WTC11 (cell line): ENCODE results near the gene IFT20. TPM values are rescaled to one million over a fixed set of nuclear protein-coding genes. Genes with fewer than 3 reads are reported as not detected.
A peak's percentile ranks its signal among the peaks of the same experiment; 100 is the strongest.

ENCODE experiments used
- ARID4B ChIP-seq: sonication (generic); formaldehyde crosslinking; IDR thresholded peaks from 2 replicates; pipeline ENCODE4 v1.8.0; 2023; ENCODE audit warnings: missing genetic modification reagents, mild to moderate bottlenecking, borderline replicate concordance
- ATF1 ChIP-seq: sonication (generic); formaldehyde crosslinking; IDR thresholded peaks from 2 replicates; pipeline ENCODE4 v1.8.1; 2023; ENCODE audit warnings: mild to moderate bottlenecking, moderate library complexity, missing genetic modification reagents
- ATF6 ChIP-seq: sonication (generic); formaldehyde crosslinking; IDR thresholded peaks from 2 replicates; pipeline ENCODE4 v1.8.1; 2023; ENCODE audit warnings: mild to moderate bottlenecking, missing genetic modification reagents
- CDX4 ChIP-seq: fragments of 250-450 bp; sonication (Bioruptor Pico); IDR thresholded peaks from 2 replicates; pipeline ENCODE4 v1.9.0; 2021; ENCODE audit warnings: moderate library complexity, mild to moderate bottlenecking, inconsistent platforms, borderline replicate concordance
- CREB1 ChIP-seq: sonication (generic); formaldehyde crosslinking; IDR thresholded peaks from 2 replicates; pipeline ENCODE4 v1.8.0; 2023; ENCODE audit warnings: mild to moderate bottlenecking, missing genetic modification reagents
- CREM ChIP-seq: sonication (generic); formaldehyde crosslinking; IDR thresholded peaks from 2 replicates; pipeline ENCODE4 v1.8.1; 2022; ENCODE audit warnings: mild to moderate bottlenecking, missing genetic modification reagents, moderate library complexity
- ESRRA ChIP-seq: sonication (generic); formaldehyde crosslinking; IDR thresholded peaks from 2 replicates; pipeline ENCODE4 v1.8.1; 2022; ENCODE audit warnings: mild to moderate bottlenecking, missing genetic modification reagents, borderline replicate concordance
- GABPB1 ChIP-seq: sonication (generic); formaldehyde crosslinking; IDR thresholded peaks from 2 replicates; pipeline ENCODE4 v1.8.1; 2023; ENCODE audit warnings: mild to moderate bottlenecking, missing genetic modification reagents
- GTF2I ChIP-seq: fragments of 250-450 bp; sonication (Bioruptor Pico); conservative IDR thresholded peaks from 2 replicates; pipeline ENCODE4 v1.4.0; 2021; ENCODE audit warnings: mild to moderate bottlenecking
- MAX ChIP-seq: sonication (generic); formaldehyde crosslinking; IDR thresholded peaks from 2 replicates; pipeline ENCODE4 v1.8.0; 2022; ENCODE audit warnings: mild to moderate bottlenecking, missing genetic modification reagents
- MYBL2 ChIP-seq: sonication (generic); formaldehyde crosslinking; IDR thresholded peaks from 2 replicates; pipeline ENCODE4 v1.8.1; 2023; ENCODE audit warnings: mild to moderate bottlenecking, moderate library complexity, missing genetic modification reagents
- NR2C2 ChIP-seq: sonication (generic); formaldehyde crosslinking; IDR thresholded peaks from 2 replicates; pipeline ENCODE4 v1.8.0; 2022; ENCODE audit warnings: mild to moderate bottlenecking, missing genetic modification reagents
- NR3C1 ChIP-seq: sonication (generic); formaldehyde crosslinking; conservative IDR thresholded peaks from 2 replicates; pipeline ENCODE4 v1.8.1; 2023; ENCODE audit warnings: low read depth, mild to moderate bottlenecking, missing genetic modification reagents
- OVOL2 ChIP-seq: fragments of 250-450 bp; sonication (Bioruptor Pico); IDR thresholded peaks from 2 replicates; pipeline ENCODE4 v1.9.0; 2021; ENCODE audit warnings: mild to moderate bottlenecking, borderline replicate concordance
- PREB ChIP-seq: sonication (generic); formaldehyde crosslinking; IDR thresholded peaks from 2 replicates; pipeline ENCODE4 v1.8.1; 2022; ENCODE audit warnings: mild to moderate bottlenecking, missing genetic modification reagents, moderate library complexity, borderline replicate concordance
- ZNF219 ChIP-seq: sonication (generic); formaldehyde crosslinking; IDR thresholded peaks from 2 replicates; pipeline ENCODE4 v1.8.0; 2023; ENCODE audit warnings: missing genetic modification reagents, mild to moderate bottlenecking, borderline replicate concordance
- ZNF232 ChIP-seq: sonication (generic); formaldehyde crosslinking; IDR thresholded peaks from 2 replicates; pipeline ENCODE4 v1.8.0; 2022; ENCODE audit warnings: mild to moderate bottlenecking, missing genetic modification reagents
- ZNF317 ChIP-seq: sonication (generic); formaldehyde crosslinking; IDR thresholded peaks from 2 replicates; pipeline ENCODE4 v1.8.1; 2023; ENCODE audit warnings: low read depth, mild to moderate bottlenecking, moderate library complexity, missing genetic modification reagents, borderline replicate concordance
- ZNF416 ChIP-seq: fragments of 250-450 bp; sonication (Bioruptor Pico); IDR thresholded peaks from 2 replicates; pipeline ENCODE4 v1.9.0; 2021; ENCODE audit warnings: mild to moderate bottlenecking, inconsistent platforms
- ZNF423 ChIP-seq: fragments of 250-450 bp; sonication (Bioruptor Pico); IDR thresholded peaks from 2 replicates; pipeline ENCODE4 v2.1.2; 2022; ENCODE audit warnings: mild to moderate bottlenecking, moderate library complexity
- ZNF425 ChIP-seq: fragments of 250-450 bp; sonication (Bioruptor Pico); conservative IDR thresholded peaks from 2 replicates; pipeline ENCODE4 v1.9.0; 2021; ENCODE audit warnings: mild to moderate bottlenecking
- ZNF532 ChIP-seq: fragments of 250-450 bp; sonication (Bioruptor Pico); IDR thresholded peaks from 2 replicates; pipeline ENCODE4 v1.9.0; 2021; ENCODE audit warnings: mild to moderate bottlenecking, borderline replicate concordance
- ZNF671 ChIP-seq: fragments of 250-450 bp; sonication (Bioruptor Pico); IDR thresholded peaks from 2 replicates; pipeline ENCODE4 v1.8.0; 2021; ENCODE audit warnings: mild to moderate bottlenecking
- total RNA-seq: library from RNA; stranded (reverse); gene quantifications from 3 replicates; pipeline ENCODE4 v1.2.3, GENCODE V29; 2021

IFT20 gene
- total RNA-seq, 1 experiment from 2014 or later, result 17.6 TPM

- peak; percentile 80; the same call in 1 of the 2 replicates for TF ChIP-seq ARID4B
- peak; percentile 25; the same call in 1 of the 2 replicates for TF ChIP-seq ZNF232
- no peak for TF ChIP-seq MYBL2 (CRISPR knock-in tag)
- TF ChIP-seq ZNF423 (CRISPR knock-in tag), result no peak
- TF ChIP-seq CDX4 (CRISPR knock-in tag), result no peak
- TF ChIP-seq CREM, result peak; percentile 82
- TF ChIP-seq ZNF416 (CRISPR knock-in tag), result no peak
- no peak for TF ChIP-seq NR2C2
- no peak for TF ChIP-seq ZNF671
- no peak for TF ChIP-seq GTF2I (CRISPR knock-in tag)
- peak; percentile 80; the same call in 1 of the 2 replicates for TF ChIP-seq ZNF219 (CRISPR knock-in tag)
- TF ChIP-seq PREB (CRISPR knock-in tag), result no peak; the same call in 1 of the 2 replicates
- peak; percentile 95 for TF ChIP-seq MAX (CRISPR knock-in tag)
- TF ChIP-seq ATF6 (CRISPR knock-in tag), result no peak
- 0 out of 2 replicates have a peak, but pooled peaks have one; percentile 12 for TF ChIP-seq ESRRA (CRISPR knock-in tag)
- TF ChIP-seq OVOL2 (CRISPR knock-in tag), result no peak
- TF ChIP-seq ZNF317 (CRISPR knock-in tag), result no peak
- TF ChIP-seq ATF1, result no peak; the same call in none of the 2 replicates
- TF ChIP-seq CREB1, result no peak; the same call in 1 of the 2 replicates
- TF ChIP-seq GABPB1, result no peak
- TF ChIP-seq NR3C1 (CRISPR knock-in tag), result no peak
- no peak for TF ChIP-seq ZNF532 (CRISPR knock-in tag)
- TF ChIP-seq ZNF425 (CRISPR knock-in tag), result no peak
These were observed 16.3 kb downstream of the IFT20 start, which contains the start of gene TMEM97 (continued) for GRCh38 chr17:28318759-28319597.
